GM10266 (cell line): ENCODE results near the gene LMNA.

Experiments used
- DNase-seq: peaks from one replicate; pipeline ENCODE4 v3.0.0; 2012; ENCODE audit errors: extremely low spot score
- CTCF ChIP-seq: IDR thresholded peaks from 2 replicates; pipeline ENCODE4 v1.5.1; 2012; ENCODE audit warnings: mild to moderate bottlenecking, low read depth; ENCODE audit not compliant: control insufficient read depth, insufficient read depth; ENCODE audit errors: missing control alignments

The LMNA gene

GRCh38 chr1:156129687-156130577, 15.4 kb downstream of the LMNA start:
- peak; percentile 97 for TF ChIP-seq CTCF
- peak; percentile 72 for DNase-seq

DNA sequence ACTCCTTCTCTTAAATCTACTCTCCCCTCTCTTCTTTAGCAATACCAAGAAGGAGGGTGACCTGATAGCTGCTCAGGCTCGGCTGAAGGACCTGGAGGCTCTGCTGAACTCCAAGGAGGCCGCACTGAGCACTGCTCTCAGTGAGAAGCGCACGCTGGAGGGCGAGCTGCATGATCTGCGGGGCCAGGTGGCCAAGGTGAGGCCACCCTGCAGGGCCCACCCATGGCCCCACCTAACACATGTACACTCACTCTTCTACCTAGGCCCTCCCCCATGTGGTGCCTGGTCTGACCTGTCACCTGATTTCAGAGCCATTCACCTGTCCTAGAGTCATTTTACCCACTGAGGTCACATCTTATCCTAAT, 16.0 kb downstream of the LMNA start:
- TF ChIP-seq CTCF, result no peak
- no peak for DNase-seq

DNA sequence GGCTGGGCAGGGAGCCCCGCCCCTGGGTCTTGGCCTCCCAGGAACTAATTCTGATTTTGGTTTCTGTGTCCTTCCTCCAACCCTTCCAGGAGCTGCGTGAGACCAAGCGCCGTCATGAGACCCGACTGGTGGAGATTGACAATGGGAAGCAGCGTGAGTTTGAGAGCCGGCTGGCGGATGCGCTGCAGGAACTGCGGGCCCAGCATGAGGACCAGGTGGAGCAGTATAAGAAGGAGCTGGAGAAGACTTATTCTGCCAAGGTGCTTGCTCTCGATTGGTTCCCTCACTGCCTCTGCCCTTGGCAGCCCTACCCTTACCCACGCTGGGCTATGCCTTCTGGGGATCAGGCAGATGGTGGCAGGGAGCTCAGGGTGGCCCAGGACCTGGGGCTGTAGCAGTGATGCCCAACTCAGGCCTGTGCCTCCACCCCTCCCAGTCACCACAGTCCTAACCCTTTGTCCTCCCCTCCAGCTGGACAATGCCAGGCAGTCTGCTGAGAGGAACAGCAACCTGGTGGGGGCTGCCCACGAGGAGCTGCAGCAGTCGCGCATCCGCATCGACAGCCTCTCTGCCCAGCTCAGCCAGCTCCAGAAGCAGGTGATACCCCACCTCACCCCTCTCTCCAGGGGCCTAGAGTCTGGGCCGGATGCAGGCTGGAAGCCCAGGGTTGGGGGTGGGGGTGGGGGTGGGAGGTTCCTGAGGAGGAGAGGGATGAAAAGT, 20.4 kb downstream of the LMNA start:
- DNase-seq, result no peak
- no peak for TF ChIP-seq CTCF

- no peak for DNase-seq
- TF ChIP-seq CTCF, result no peak
Observed at GRCh38 chr1:156135930-156136871, 21.7 kb downstream of the LMNA start.

GRCh38 chr1:156136970-156137483, 22.5 kb downstream of the LMNA start:
- TF ChIP-seq CTCF, result no peak
- no peak for DNase-seq

GRCh38 chr1:156138458-156138867, 24.0 kb downstream of the LMNA start:
- TF ChIP-seq CTCF, result no peak
- DNase-seq, result no peak
